H1 (cell line): Measurements from ENCODE around the gene CCDC180. TPM values are rescaled to one million over a fixed set of nuclear protein-coding genes. Genes with fewer than 3 reads are reported as not detected.

ENCODE experiments used
- CTCF ChIA-PET: fragments of 300-600 bp; sonication (Branson Sonifier 250); formaldehyde crosslinking; loops from one replicate; lab custom pipeline; 2021; ENCODE audit not compliant: partially characterized antibody; lab: Charles Lee
- POLR2A ChIA-PET: fragments of 300-600 bp; sonication (Branson Sonifier 250); formaldehyde crosslinking; loops from one replicate; lab custom pipeline; 2021; ENCODE audit warnings: inconsistent platforms; ENCODE audit not compliant: partially characterized antibody; lab: Charles Lee
- DNase-seq, 2 experiments: peaks; one replicate each; pipeline versions ENCODE4 v3.0.0 to v3.0.0-alpha.2; 2010 to 2022; ENCODE audit warnings: low spot score in 2 of 2, low read depth in 1 of 2, mixed read lengths in 1 of 2
- FAIRE-seq: peaks from 2 replicates; lab custom pipeline; 2011; peaks lifted over from hg19 to GRCh38; lab: Jason Lieb, UNC
- H2AFZ ChIP-seq: 2 replicates; pipeline ENCODE4 v1.8.1; 2012; ENCODE audit warnings: low read length, inconsistent platforms
- H2AK5ac ChIP-seq: 2 replicates; pipeline ENCODE4 v1.6.1; 2013; ENCODE audit warnings: low read depth, low read length
- H2BK120ac ChIP-seq: replicated peaks from 2 replicates; pipeline ENCODE3; 2013; ENCODE audit warnings: low read depth, low read length, inconsistent platforms
- H2BK12ac ChIP-seq: 2 replicates; pipeline ENCODE4 v1.6.1; 2013; ENCODE audit warnings: low read depth, low read length
- H2BK15ac ChIP-seq: 2 replicates; pipeline ENCODE4 v1.6.1; 2013; ENCODE audit warnings: low read length
- H2BK20ac ChIP-seq: 2 replicates; pipeline ENCODE4 v1.6.1; 2013; ENCODE audit warnings: low read length
- H2BK5ac ChIP-seq: 2 replicates; pipeline ENCODE4 v1.6.1; 2013; ENCODE audit warnings: low read depth, low read length
- H3K14ac ChIP-seq: 2 replicates; pipeline ENCODE4 v1.6.1; 2013; ENCODE audit warnings: inconsistent platforms; ENCODE audit not compliant: insufficient read length
- H3K18ac ChIP-seq: 2 replicates; pipeline ENCODE4 v1.6.1; 2013; ENCODE audit warnings: low read length; ENCODE audit errors: extremely low read depth
- H3K23ac ChIP-seq: 2 replicates; pipeline ENCODE4 v1.6.1; 2013; ENCODE audit warnings: inconsistent platforms; ENCODE audit not compliant: insufficient read length
- H3K23me2 ChIP-seq: 2 replicates; pipeline ENCODE4 v1.6.1; 2013; ENCODE audit warnings: low read depth, low read length
- H3K27ac ChIP-seq: 2 replicates; pipeline ENCODE4 v1.6.1; 2011; ENCODE audit warnings: low read depth, low read length, inconsistent platforms
- H3K27me3 ChIP-seq, 4 experiments: replicated peaks in 1 of 4; 1 replicate in 1 of 4; 2 replicates in 3 of 4; pipeline versions ENCODE4 v1.6.1 to v1.8.1; 2011 to 2013; ENCODE audit warnings: low read length in 3 of 4, mild to moderate bottlenecking in 3 of 4, inconsistent platforms in 2 of 4, mixed read lengths in 2 of 4, moderate library complexity in 1 of 4; ENCODE audit not compliant: control insufficient read depth in 3 of 4, insufficient read depth in 3 of 4; ENCODE audit errors: extremely low read depth in 1 of 4
- H3K36me3 ChIP-seq, 4 experiments: 2 replicates each; pipeline versions ENCODE4 v1.6.1 to v1.8.1; 2011 to 2013; ENCODE audit warnings: mild to moderate bottlenecking in 4 of 4, low read length in 3 of 4, moderate library complexity in 2 of 4, control low read depth in 1 of 4, inconsistent platforms in 1 of 4; ENCODE audit not compliant: insufficient read depth in 4 of 4, control insufficient read depth in 2 of 4
- H3K4ac ChIP-seq: replicated peaks from 2 replicates; pipeline ENCODE3; 2013; ENCODE audit warnings: low read length, low read depth, mixed read lengths, inconsistent platforms; ENCODE audit not compliant: insufficient read length
- H3K4me1 ChIP-seq, 4 experiments: replicated peaks in 1 of 4; 1 replicate in 1 of 4; 2 replicates in 3 of 4; pipeline versions ENCODE4 v1.6.1 to v1.8.1; 2011 to 2013; ENCODE audit warnings: low read length in 3 of 4, inconsistent platforms in 2 of 4, mixed read lengths in 1 of 4; ENCODE audit not compliant: insufficient read depth in 4 of 4, control insufficient read depth in 3 of 4
- H3K4me2 ChIP-seq, 2 experiments: 2 replicates each; pipeline versions ENCODE4 v1.6.1 to v1.8.1; 2011 to 2013; ENCODE audit warnings: low read depth in 2 of 2, low read length in 2 of 2, control low read depth in 1 of 2, inconsistent platforms in 1 of 2, mild to moderate bottlenecking in 1 of 2; ENCODE audit not compliant: insufficient read depth in 1 of 2
- H3K4me3 ChIP-seq, 4 experiments: fragments of 200-600, 300-600 bp in 1 of 4; sonication (generic), shearing (Covaris generic), sonication (Bioruptor Twin) in 1 of 4; 2 replicates each; pipeline versions ENCODE4 v1.5.1 to v1.8.1; 2011 to 2016; ENCODE audit warnings: low read length in 4 of 4, low read depth in 3 of 4, control low read depth in 2 of 4, inconsistent platforms in 2 of 4, mild to moderate bottlenecking in 2 of 4, mixed read lengths in 1 of 4, moderate library complexity in 1 of 4; ENCODE audit not compliant: insufficient read depth in 2 of 4; ENCODE audit errors: extremely low read depth in 1 of 4
- H3K56ac ChIP-seq: replicated peaks from 2 replicates; pipeline ENCODE3; 2013; ENCODE audit warnings: low read depth, mild to moderate bottlenecking, mixed read lengths, low read length, inconsistent platforms; ENCODE audit not compliant: insufficient read length
- H3K79me1 ChIP-seq: 2 replicates; pipeline ENCODE4 v1.6.1; 2013; ENCODE audit warnings: low read depth, low read length, control low read depth
- H3K79me2 ChIP-seq, 2 experiments: 2 replicates each; pipeline versions ENCODE4 v1.6.1 to v1.8.1; 2012 to 2013; ENCODE audit warnings: low read length in 2 of 2, mild to moderate bottlenecking in 2 of 2, inconsistent platforms in 1 of 2; ENCODE audit not compliant: insufficient read depth in 2 of 2, control insufficient read depth in 1 of 2
- H3K9ac ChIP-seq, 4 experiments: replicated peaks in 1 of 4; 1 replicate in 1 of 4; 2 replicates in 3 of 4; pipeline versions ENCODE4 v1.6.1 to v1.8.1; 2011 to 2013; ENCODE audit warnings: low read depth in 3 of 4, low read length in 3 of 4, control low read depth in 2 of 4, mild to moderate bottlenecking in 2 of 4, moderate library complexity in 2 of 4, inconsistent platforms in 1 of 4; ENCODE audit errors: extremely low read depth in 1 of 4
- H3K9me3 ChIP-seq, 2 experiments: 2 replicates each; pipeline versions ENCODE4 v1.6.1 to v1.8.1; 2012 to 2013; ENCODE audit warnings: mild to moderate bottlenecking in 2 of 2, moderate library complexity in 2 of 2, control low read depth in 1 of 2, inconsistent platforms in 1 of 2, low read depth in 1 of 2, low read length in 1 of 2, mixed read lengths in 1 of 2; ENCODE audit not compliant: insufficient read depth in 2 of 2
- H4K20me1 ChIP-seq, 2 experiments: replicated peaks in 1 of 2; 2 replicates each; pipeline versions ENCODE3 to v1.8.1; 2011 to 2013; ENCODE audit warnings: inconsistent platforms in 2 of 2, low read length in 2 of 2, mild to moderate bottlenecking in 1 of 2; ENCODE audit not compliant: insufficient read depth in 2 of 2, control insufficient read depth in 1 of 2
- H4K5ac ChIP-seq: 2 replicates; pipeline ENCODE4 v1.6.1; 2013; ENCODE audit warnings: low read length, low read depth, mixed read lengths, inconsistent platforms; ENCODE audit not compliant: insufficient read length
- H4K8ac ChIP-seq: 2 replicates; pipeline ENCODE4 v1.8.0; 2013; ENCODE audit warnings: mild to moderate bottlenecking, moderate library complexity, low read length, inconsistent platforms; ENCODE audit not compliant: insufficient read depth; ENCODE audit errors: extremely low read depth
- H4K91ac ChIP-seq: replicated peaks from 2 replicates; pipeline ENCODE3; 2013; ENCODE audit warnings: low read length, mixed read lengths, inconsistent platforms; ENCODE audit not compliant: insufficient read length
- ATF2 ChIP-seq: IDR thresholded peaks from 2 replicates; pipeline ENCODE4 v1.6.1; 2012; ENCODE audit warnings: low read length, inconsistent platforms
- BACH1 ChIP-seq: IDR thresholded peaks from 2 replicates; pipeline ENCODE4 v1.6.1; 2012; ENCODE audit warnings: low read length, improper control_type of control experiment
- BCL11A ChIP-seq, 2 experiments: IDR thresholded peaks; one replicate each; pipeline ENCODE4 v1.6.1; 2011; ENCODE audit warnings: low read depth in 2 of 2, low read length in 2 of 2, mild to moderate bottlenecking in 2 of 2
- KDM4A ChIP-seq: IDR thresholded peaks from one replicate; pipeline ENCODE4 v1.7.1; 2012; ENCODE audit warnings: low read depth, mild to moderate bottlenecking, moderate library complexity, low read length, inconsistent platforms; ENCODE audit not compliant: severe bottlenecking
- MAX ChIP-seq: IDR thresholded peaks from 2 replicates; pipeline ENCODE4 v1.6.1; 2012; ENCODE audit warnings: inconsistent platforms
- NANOG ChIP-seq: IDR thresholded peaks from 2 replicates; pipeline ENCODE4 v1.6.1; 2011; ENCODE audit warnings: low read length, low read depth, mild to moderate bottlenecking, inconsistent platforms; ENCODE audit not compliant: insufficient read depth, poor library complexity, severe bottlenecking
- NRF1 ChIP-seq: IDR thresholded peaks from 2 replicates; pipeline ENCODE4 v1.6.1; 2011; ENCODE audit warnings: mild to moderate bottlenecking, low read depth, low read length, improper control_type of control experiment
- RBBP5 ChIP-seq: IDR thresholded peaks from 2 replicates; pipeline ENCODE4 v1.7.1; 2012; ENCODE audit warnings: low read depth, mild to moderate bottlenecking, inconsistent platforms, low read length, moderate library complexity, borderline replicate concordance
- RXRA ChIP-seq: IDR thresholded peaks from 2 replicates; pipeline ENCODE4 v1.6.1; 2011; ENCODE audit warnings: low read depth, mild to moderate bottlenecking, low read length, moderate library complexity; ENCODE audit not compliant: insufficient read depth
- SIRT6 ChIP-seq: IDR thresholded peaks from one replicate; pipeline ENCODE4 v1.7.1; 2012; ENCODE audit warnings: low read length, inconsistent platforms
- SP4 ChIP-seq: IDR thresholded peaks from 2 replicates; pipeline ENCODE4 v1.6.1; 2012; ENCODE audit warnings: low read length, inconsistent platforms
- SUZ12 ChIP-seq: fragments of 200-600 bp; sonication (generic); IDR thresholded peaks from 2 replicates; pipeline ENCODE4 v1.6.1; 2012; ENCODE audit warnings: mild to moderate bottlenecking, inconsistent platforms, low read length, moderate library complexity, mixed read lengths
- TAF1 ChIP-seq: IDR thresholded peaks from 2 replicates; pipeline ENCODE4 v1.6.1; 2011; ENCODE audit warnings: mild to moderate bottlenecking, low read depth, low read length
- TCF12 ChIP-seq: IDR thresholded peaks from 2 replicates; pipeline ENCODE4 v1.6.1; 2011; ENCODE audit warnings: low read depth, mild to moderate bottlenecking, low read length
- polyA plus RNA-seq, 7 experiments: library from polyadenylated mRNA; depleted of rRNA in 3 of 7; stranded (reverse) in 5 of 7; unstranded in 2 of 7; fragments of >200 nt in 5 of 7; fragments of 200-250 nt in 2 of 7; gene quantifications; 1 replicate in 5 of 7; 2 replicates in 1 of 7; 4 replicates in 1 of 7; pipeline versions ENCODE4 v1.2.1 to v1.2.3, GENCODE V29; 2011 to 2013; ENCODE audit warnings: missing spikeins in 2 of 7, mixed read lengths in 2 of 7
- total RNA-seq: library from RNA; stranded (reverse); fragmentation: NEBNext Ultra II Directional; extraction: Animal tissue kit (Norgen Biotek cat#: 25700); gene quantifications from 2 replicates; pipeline ENCODE4 v1.2.1, GENCODE V29; 2021

CCDC180 gene
- total and polyA plus RNA-seq, 2 of the 8 experiments (the other 6 are each of a cell fraction or from before 2014, with no cell fraction given), result 2.6 to 8.2 TPM

- Histone ChIP-seq H3K9me3 (no peaks in the 10 kb centered on the region; a peak in 1 of 4 replicates), H2AK5ac (no peak overlapping the region), H4K20me1 (no peaks in the 10 kb centered on the region), H3K4ac (no peak overlapping the region), H2BK120ac (no peak overlapping the region), H2BK12ac (no peak overlapping the region), H3K79me1 (no peaks in the 10 kb centered on the region), H3K14ac (no peak overlapping the region), H3K4me1 (no peaks in the 10 kb centered on the region), H4K91ac (no peak overlapping the region), H3K9ac (no peak overlapping the region), H3K27ac (no peak overlapping the region), H2BK5ac (no peak overlapping the region), H2AFZ (no peak overlapping the region), H3K4me2 (no peak overlapping the region), H3K23ac (no peak overlapping the region), H3K56ac (no peak overlapping the region), H3K23me2 (no peaks in the 10 kb centered on the region), H2BK20ac (no peak overlapping the region), H3K18ac (no peak overlapping the region), H3K36me3 (peaks cover 0 to 41% (median 26%) of the 10 kb centered on the region in 4 experiments; a peak in 6 of 8 replicates), H3K4me3 (no peak overlapping the region), H3K27me3 (no peaks in the 10 kb centered on the region), H4K5ac (no peak overlapping the region), H2BK15ac (no peak overlapping the region), H4K8ac (no peak overlapping the region), H3K79me2 (no peaks in the 10 kb centered on the region)
- POLR2A ChIA-PET, result interaction anchor here (1.2 kb wide), 1 partner anchor 9 kb away, joined by 4 read pairs; no protein-coding TSS in a partner anchor
- DNase-seq, result no peak
- FAIRE-seq, result no peak
- CTCF ChIA-PET, result interaction anchor here (0.9 to 1.1 kb wide), 2 partner anchors 8 to 13 kb away, joined by 3 read pairs; no protein-coding TSS in a partner anchor
- no peak for TF ChIP-seq SUZ12
- TF ChIP-seq BACH1, result no peak
- TF ChIP-seq RBBP5, result no peak
- no peak for TF ChIP-seq SIRT6
- TF ChIP-seq RXRA, result no peak
- TF ChIP-seq MAX, result no peak
- no peak for TF ChIP-seq TAF1
- TF ChIP-seq ATF2, result no peak
- TF ChIP-seq SP4, result no peak
- TF ChIP-seq NRF1, result no peak
- no peak for TF ChIP-seq TCF12
- TF ChIP-seq KDM4A, result no peak
- TF ChIP-seq NANOG, result no peak
- TF ChIP-seq BCL11A (IDR thresholded peaks at IDR 0.05; ENCODE audit: low read depth in 2 of 2, low read length in 2 of 2), result no peak
These were observed 23.7 kb upstream of the CCDC180 start for GRCh38 chr9:97283768-97284167.
